ENCODE data around the gene VSTM2A. TPM values are rescaled to one million over a fixed set of nuclear protein-coding genes. Genes with fewer than 3 reads are reported as not detected.

Gene VSTM2A
- total RNA-seq, 1 experiment from 2014 or later = 0.35 TPM

DNA sequence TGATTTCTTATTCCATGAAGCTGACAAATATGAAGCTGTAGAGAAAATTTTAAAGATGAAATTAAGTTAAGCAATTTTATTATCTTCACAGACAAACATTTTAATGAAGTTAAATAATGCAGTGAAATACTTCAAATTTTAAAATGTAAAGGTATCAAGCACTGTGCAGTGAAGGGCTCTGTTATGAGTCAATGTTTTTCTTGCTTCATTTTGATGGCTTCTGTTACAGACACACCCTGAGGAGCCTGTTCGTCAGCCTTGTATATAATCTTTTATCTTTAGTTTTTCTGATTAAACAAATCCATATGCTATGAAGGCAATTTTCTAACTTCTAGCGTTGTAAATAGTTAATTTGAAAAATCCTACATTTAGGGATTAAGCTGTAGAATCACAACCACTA is 18.5 kb downstream of the VSTM2A start:
- H3K36me3 ChIP-seq (replicated peaks; ENCODE audit: control insufficient read depth, insufficient read depth, low read length) = no peaks in the 10 kb centered on the region
- no peak overlapping the region for H3K4me3 ChIP-seq (ENCODE audit: insufficient read depth, low read depth, low read length)
- H3K27me3 ChIP-seq (ENCODE audit: control insufficient read depth, insufficient read depth, low read length) = no peaks in the 10 kb centered on the region
- DNase-seq = no peak

DNA sequence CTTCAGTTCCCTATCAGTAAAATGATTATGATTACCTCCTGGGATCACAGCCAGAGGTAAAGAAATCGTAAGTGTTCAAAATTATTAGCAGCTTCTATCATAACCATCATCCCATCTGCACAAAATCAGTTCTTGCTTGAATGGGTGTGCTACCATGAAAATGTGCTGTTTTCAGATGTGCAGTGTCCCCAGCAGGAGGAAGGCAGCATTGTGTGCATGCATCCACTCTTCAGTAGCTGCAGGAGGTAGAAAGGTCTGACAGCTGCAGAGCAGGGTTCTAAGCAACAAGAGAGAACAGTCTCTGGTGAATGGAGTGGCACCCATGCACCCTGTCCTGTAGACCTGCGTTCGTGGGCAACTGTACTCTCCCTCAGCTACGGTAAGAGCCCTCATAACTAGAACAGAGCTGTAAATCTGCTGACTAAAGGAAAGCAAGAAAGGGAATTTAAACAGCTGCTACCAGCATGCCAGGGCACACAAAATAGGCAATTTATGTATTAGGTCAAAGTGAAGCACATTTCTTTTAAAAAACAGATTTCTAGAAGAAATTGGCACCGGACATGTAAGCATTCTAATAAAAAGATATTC is 21.2 kb downstream of the VSTM2A start:
- H3K27me3 ChIP-seq (ENCODE audit: control insufficient read depth, insufficient read depth, low read length) = no peaks in the 10 kb centered on the region
- no peaks in the 10 kb centered on the region for H3K36me3 ChIP-seq (replicated peaks; ENCODE audit: control insufficient read depth, insufficient read depth, low read length)
- no peak overlapping the region for H3K4me3 ChIP-seq (ENCODE audit: insufficient read depth, low read depth, low read length)
- no peak for DNase-seq

DNA sequence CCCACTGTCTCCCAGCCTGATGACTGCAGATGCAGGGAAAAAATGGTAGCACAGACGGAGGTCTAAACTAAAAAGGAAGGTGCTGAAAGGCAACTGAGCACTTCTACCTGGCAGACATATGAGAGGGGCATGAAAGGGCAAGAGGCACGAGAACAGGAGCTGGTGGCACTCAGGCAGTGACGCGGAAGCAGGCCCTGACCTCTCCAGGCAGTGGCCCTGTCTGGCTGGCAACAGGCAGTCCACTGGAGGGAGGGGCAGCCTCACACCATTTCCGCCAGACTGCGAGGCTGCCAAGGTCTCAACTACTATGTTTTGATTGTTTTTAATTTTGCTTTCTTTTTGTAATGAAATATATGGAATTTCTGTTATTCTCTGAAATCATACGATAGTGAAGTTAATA is 23.3 kb downstream of the VSTM2A start:
- H3K4me3 ChIP-seq (ENCODE audit: insufficient read depth, low read depth, low read length) = no peak overlapping the region
- no peak for DNase-seq
- no peaks in the 10 kb centered on the region for H3K36me3 ChIP-seq (replicated peaks; ENCODE audit: control insufficient read depth, insufficient read depth, low read length)
- no peaks in the 10 kb centered on the region for H3K27me3 ChIP-seq (ENCODE audit: control insufficient read depth, insufficient read depth, low read length)

GRCh38 chr7:54581511-54581910 is 39.3 kb downstream of the VSTM2A start:
- Histone ChIP-seq H3K4me3 (ENCODE audit: insufficient read depth, low read depth, low read length) (no peak overlapping the region), H3K36me3 (replicated peaks; ENCODE audit: control insufficient read depth, insufficient read depth, low read length) (no peaks in the 10 kb centered on the region), H3K27me3 (ENCODE audit: control insufficient read depth, insufficient read depth, low read length) (no peaks in the 10 kb centered on the region)
- no peak for DNase-seq

GRCh38 chr7:54591404-54592386 is 49.5 kb downstream of the VSTM2A start:
- no peak for DNase-seq
- H3K4me3 ChIP-seq (ENCODE audit: insufficient read depth, low read depth, low read length) = no peak overlapping the region
- no peaks in the 10 kb centered on the region for H3K27me3 ChIP-seq (ENCODE audit: control insufficient read depth, insufficient read depth, low read length)
- no peaks in the 10 kb centered on the region for H3K36me3 ChIP-seq (replicated peaks; ENCODE audit: control insufficient read depth, insufficient read depth, low read length)

- Histone ChIP-seq H3K27me3 (ENCODE audit: control insufficient read depth, insufficient read depth, low read length) (no peaks in the 10 kb centered on the region), H3K36me3 (replicated peaks; ENCODE audit: control insufficient read depth, insufficient read depth, low read length) (no peaks in the 10 kb centered on the region), H3K4me3 (ENCODE audit: insufficient read depth, low read depth, low read length) (no peak overlapping the region)
- no peak for DNase-seq
Measured at GRCh38 chr7:54596747-54597146, 54.6 kb downstream of the VSTM2A start.

DNA sequence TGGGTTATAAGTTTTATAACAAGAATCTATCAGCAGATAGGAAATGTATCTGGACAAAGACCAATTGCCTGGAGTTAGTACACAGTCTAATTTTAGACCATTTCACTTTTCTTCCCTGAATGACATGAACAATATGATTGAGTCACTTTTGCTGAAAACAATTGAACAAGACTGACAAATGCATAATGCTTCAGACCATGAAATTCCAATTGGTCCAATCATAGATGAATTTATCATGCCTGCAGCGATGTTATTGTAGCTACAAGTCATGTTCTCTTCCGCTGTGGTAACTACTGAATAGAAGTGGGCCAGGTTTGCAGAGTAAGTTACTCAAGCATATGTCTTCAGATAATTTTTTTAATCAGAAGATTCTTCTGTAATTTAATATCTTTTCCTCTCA is 73.4 kb downstream of the VSTM2A start:
- no peaks in the 10 kb centered on the region for H3K27me3 ChIP-seq (ENCODE audit: control insufficient read depth, insufficient read depth, low read length)
- H3K4me3 ChIP-seq (ENCODE audit: insufficient read depth, low read depth, low read length) = no peak overlapping the region
- no peak for DNase-seq
- H3K36me3 ChIP-seq (replicated peaks; ENCODE audit: control insufficient read depth, insufficient read depth, low read length) = no peaks in the 10 kb centered on the region

Other genes starting within 250 kb of the VSTM2A start
- 233 and 253 TPM in 2 replicates for gene SEC61G, start 216.8 kb downstream of the VSTM2A start, total RNA-seq (2014; rRNA removed; shearing (Covaris generic))

All from H7 (cell line).